Measurements from ENCODE around the gene CHD2. TPM values are rescaled to one million over a fixed set of nuclear protein-coding genes. Genes with fewer than 3 reads are reported as not detected.
A peak's percentile ranks its signal among the peaks of the same experiment; 100 is the strongest.

Gene CHD2
- total RNA-seq, 1 donor from 2014 or later, result 54.2 TPM

DNA sequence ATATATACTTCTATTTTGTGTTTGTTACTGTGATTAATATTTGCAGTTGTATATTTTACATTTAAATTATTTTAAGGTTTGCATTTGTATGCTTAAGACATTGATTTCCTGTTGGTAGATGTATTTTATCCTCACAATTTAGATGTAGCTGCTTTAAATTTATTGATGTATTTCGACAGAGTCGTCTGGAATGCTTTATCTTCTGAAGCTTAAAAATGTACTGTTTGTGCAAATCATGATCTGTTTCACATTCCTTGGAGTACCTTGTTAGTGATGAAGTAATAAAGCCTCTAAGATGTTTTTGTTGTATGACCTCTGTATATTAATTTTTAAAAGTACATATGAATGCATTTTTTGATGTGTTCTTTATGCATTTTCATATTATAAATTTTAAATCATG lies 1.9 kb downstream of the CHD2 start:
- H3K4me3 ChIP-seq (ENCODE audit: low read depth, low read length), result peak overlapping the region; percentile 85
- no peak for DNase-seq (ENCODE audit: low read depth)

DNA sequence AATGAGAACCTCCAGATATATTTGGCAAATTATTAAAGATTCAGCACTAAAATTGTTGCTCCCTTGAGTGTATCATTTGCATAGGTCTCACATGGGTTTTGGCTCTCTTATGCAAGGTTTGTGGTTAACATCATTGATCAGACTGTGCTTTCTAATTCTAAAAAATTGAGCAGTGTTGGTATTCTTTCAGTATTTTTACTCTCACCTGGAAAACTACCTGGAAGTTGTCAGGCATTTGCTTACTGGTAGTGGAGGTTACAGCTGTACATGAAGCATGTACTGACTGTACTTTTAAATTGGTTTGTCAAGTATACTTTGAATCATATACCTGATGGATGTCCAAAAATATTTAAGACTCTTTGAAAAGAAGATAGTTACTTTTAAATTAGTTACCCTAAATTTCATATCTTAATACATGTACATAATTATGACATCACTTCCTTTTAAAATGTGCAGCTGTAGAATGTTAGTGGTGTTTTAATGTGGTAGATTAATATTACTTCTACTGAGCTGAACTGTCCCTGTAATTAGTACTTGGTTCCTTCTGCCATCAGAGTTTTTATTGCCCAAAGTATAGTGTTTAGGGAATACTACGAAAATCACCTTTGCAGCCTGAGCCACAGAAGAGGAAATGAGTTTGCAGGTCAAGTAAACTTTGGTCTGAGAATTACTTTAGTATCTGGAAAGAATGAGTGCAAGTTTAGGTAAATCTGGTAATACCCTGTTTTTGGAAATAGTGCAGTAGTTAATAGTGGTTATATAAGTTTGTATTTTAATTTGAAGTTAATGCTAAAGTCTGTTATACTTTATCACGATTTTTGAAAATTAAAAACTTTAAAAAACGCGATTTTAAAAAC lies 2.8 kb downstream of the CHD2 start:
- no peaks in the 10 kb centered on the region for H3K36me3 ChIP-seq (ENCODE audit: control insufficient read depth, insufficient read depth, low read length)
- peak overlapping the region; percentile 85 for H3K4me3 ChIP-seq (ENCODE audit: low read depth, low read length)
- no peaks in the 10 kb centered on the region for H3K27me3 ChIP-seq (ENCODE audit: control insufficient read depth, insufficient read depth, low read length)
- DNase-seq (ENCODE audit: low read depth), result no peak
- TF ChIP-seq, protein P1, sequence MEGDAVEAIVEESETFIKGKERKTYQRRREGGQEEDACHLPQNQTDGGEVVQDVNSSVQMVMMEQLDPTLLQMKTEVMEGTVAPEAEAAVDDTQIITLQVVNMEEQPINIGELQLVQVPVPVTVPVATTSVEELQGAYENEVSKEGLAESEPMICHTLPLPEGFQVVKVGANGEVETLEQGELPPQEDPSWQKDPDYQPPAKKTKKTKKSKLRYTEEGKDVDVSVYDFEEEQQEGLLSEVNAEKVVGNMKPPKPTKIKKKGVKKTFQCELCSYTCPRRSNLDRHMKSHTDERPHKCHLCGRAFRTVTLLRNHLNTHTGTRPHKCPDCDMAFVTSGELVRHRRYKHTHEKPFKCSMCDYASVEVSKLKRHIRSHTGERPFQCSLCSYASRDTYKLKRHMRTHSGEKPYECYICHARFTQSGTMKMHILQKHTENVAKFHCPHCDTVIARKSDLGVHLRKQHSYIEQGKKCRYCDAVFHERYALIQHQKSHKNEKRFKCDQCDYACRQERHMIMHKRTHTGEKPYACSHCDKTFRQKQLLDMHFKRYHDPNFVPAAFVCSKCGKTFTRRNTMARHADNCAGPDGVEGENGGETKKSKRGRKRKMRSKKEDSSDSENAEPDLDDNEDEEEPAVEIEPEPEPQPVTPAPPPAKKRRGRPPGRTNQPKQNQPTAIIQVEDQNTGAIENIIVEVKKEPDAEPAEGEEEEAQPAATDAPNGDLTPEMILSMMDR (IDR thresholded peaks at IDR 0.05; ENCODE audit: insufficient read depth, low read length, poor library complexity, severe bottlenecking), result no peak

More for the DNA sequence above, 1.9 kb downstream of the CHD2 start:
- no peaks in the 10 kb centered on the region for H3K27me3 ChIP-seq (ENCODE audit: control insufficient read depth, insufficient read depth, low read length)
- TF ChIP-seq, protein P1 (IDR thresholded peaks at IDR 0.05; ENCODE audit: insufficient read depth, low read length, poor library complexity, severe bottlenecking), result no peak
- H3K36me3 ChIP-seq (ENCODE audit: control insufficient read depth, insufficient read depth, low read length), result no peaks in the 10 kb centered on the region

DNA sequence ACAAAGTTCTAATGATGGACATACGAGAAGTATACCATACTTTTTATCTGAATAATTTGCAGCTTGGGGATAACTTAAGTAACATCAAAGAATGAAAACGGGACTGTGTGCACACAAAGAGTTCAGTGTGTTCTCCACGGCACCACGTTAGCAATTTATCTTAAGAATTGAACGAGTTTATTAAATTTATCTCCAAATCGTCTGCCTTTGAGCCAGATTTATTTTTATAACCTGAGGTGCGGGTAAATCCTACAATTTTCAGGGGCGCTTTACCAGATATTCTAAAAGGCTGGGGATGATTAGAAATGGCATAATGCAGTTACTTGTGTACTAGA lies 3.5 kb downstream of the CHD2 start:
- H3K27me3 ChIP-seq (ENCODE audit: control insufficient read depth, insufficient read depth, low read length), result no peaks in the 10 kb centered on the region
- DNase-seq (ENCODE audit: low read depth), result no peak
- TF ChIP-seq, protein P1 (IDR thresholded peaks at IDR 0.05; ENCODE audit: insufficient read depth, low read length, poor library complexity, severe bottlenecking), result no peak
- peak overlapping the region; percentile 85 for H3K4me3 ChIP-seq (ENCODE audit: low read depth, low read length)
- no peaks in the 10 kb centered on the region for H3K36me3 ChIP-seq (ENCODE audit: control insufficient read depth, insufficient read depth, low read length)

DNA sequence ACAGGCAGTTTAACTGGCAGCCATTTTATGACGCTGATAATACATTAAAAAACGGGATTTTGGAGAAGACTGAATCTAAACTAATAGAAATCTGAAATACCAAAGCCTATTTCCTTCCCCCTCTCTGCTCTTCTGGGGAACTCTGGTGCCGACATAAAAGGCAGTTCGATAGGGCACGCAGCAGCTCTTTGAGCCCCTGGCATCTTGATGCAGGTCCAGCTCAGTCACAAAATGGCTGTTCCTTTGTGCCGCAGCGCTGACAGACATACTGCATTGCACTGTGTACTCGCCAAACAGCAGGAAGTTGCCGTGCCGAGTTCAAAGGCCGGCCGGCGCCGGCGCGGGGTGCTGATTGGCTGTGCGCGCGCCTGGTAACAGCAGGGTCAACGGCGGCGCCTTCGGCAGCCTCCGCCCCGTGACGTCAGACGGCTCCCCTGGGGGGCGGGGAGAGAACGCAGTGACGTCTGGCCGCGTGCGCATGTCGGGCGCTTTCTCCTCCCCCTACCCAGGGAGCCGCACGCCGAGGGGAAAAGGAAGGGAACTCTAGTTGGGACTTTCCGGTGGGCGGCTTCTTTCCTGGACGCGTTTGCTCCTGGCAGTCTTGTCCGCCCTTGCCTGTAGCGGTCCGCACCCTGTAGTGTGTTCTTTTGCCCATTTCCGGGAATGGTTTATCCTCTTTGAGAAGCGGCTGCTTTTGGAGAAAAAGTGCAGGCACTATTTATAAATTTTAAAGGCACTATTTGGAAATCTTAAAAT lies 4.0 kb downstream of the CHD2 start:
- H3K36me3 ChIP-seq (ENCODE audit: control insufficient read depth, insufficient read depth, low read length), result no peaks in the 10 kb centered on the region
- H3K27me3 ChIP-seq (ENCODE audit: control insufficient read depth, insufficient read depth, low read length), result no peaks in the 10 kb centered on the region
- peak; percentile 86 for DNase-seq (ENCODE audit: low read depth)
- TF ChIP-seq, protein P1 (IDR thresholded peaks at IDR 0.05; ENCODE audit: insufficient read depth, low read length, poor library complexity, severe bottlenecking), result no peak
- peak overlapping the region; percentile 85 for H3K4me3 ChIP-seq (ENCODE audit: low read depth, low read length)

DNA sequence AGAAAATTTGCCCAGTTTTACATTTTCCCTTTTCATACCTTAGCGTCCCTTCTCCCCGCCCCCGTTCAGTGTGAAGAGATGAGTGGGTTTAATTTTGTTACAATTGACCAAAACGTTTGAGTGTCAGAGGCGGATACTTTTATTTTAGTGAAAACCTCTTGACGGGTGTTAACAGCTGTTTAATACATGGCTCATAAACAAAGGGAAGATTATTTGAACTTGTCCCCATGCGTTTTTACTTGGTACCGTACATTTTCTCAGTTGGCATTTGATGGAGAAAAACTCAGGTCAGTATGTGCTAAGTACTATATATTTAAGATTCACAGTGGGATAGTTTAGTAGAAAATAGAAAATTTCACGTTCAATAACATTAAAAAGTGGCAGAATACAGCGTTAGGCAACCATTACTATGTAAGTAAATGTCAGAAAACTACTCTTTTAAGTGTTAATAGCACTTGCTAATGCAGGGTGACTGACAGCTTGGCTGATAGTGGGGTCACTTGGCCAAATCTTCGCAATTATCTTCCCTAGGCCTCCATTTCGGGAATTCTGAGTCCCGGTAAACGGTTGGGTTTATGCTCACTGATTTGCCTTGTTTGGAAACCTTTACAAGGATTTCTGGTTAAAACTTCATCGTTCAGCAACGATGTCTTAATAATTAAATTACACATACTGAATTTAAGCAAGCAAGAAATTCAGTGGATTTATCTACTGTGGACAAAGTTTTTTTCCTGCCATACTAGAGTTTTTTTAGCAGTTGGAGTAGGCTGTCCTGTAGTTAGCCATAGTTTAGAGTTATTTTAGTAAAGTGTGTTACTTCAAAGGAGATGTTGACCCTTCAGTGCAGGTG lies 4.8 kb downstream of the CHD2 start:
- Histone ChIP-seq H3K27me3 (ENCODE audit: control insufficient read depth, insufficient read depth, low read length) (no peaks in the 10 kb centered on the region), H3K36me3 (ENCODE audit: control insufficient read depth, insufficient read depth, low read length) (no peaks in the 10 kb centered on the region), H3K4me3 (ENCODE audit: low read depth, low read length) (peak overlapping the region; percentile 45)
- DNase-seq (ENCODE audit: low read depth), result no peak
- TF ChIP-seq, protein P1 (IDR thresholded peaks at IDR 0.05; ENCODE audit: insufficient read depth, low read length, poor library complexity, severe bottlenecking), result no peak

Measured in kidney epithelial cell (primary cell).